Panc1 (cell line): Measurements from ENCODE around the gene TLCD3A. TPM values are rescaled to one million over a fixed set of nuclear protein-coding genes. Genes with fewer than 3 reads are reported as not detected.
"Not testable (repeated sequence)": the region's sequence is repeated elsewhere in the genome, so short reads cannot be mapped to it uniquely, and the experiment has no call there.

Experiments used
- ATAC-seq: fragments of 200-7000 bp; cut with Tn5 transposase; 2 replicates; pipeline ENCODE4 v1.9.1; 2020; ENCODE audit warnings: mild to moderate bottlenecking, moderate library complexity
- BruUV-seq: library from RNA; stranded (reverse); fragments of 400-500 nt; replicated peaks from 2 replicates; lab custom pipeline; 2021; lab: Mats Ljungman, UMichigan
- CTCF ChIA-PET: fragments of 300-600 bp; sonication (Branson Sonifier 250); formaldehyde crosslinking; loops from one replicate; lab custom pipeline; 2022; ENCODE audit warnings: antibody characterized with exemption; lab: Charles Lee
- POLR2A ChIA-PET: fragments of 300-600 bp; sonication (Branson Sonifier 250); formaldehyde crosslinking; loops from one replicate; lab custom pipeline; 2022; ENCODE audit warnings: antibody characterized with exemption; lab: Charles Lee
- DNase-seq: peaks from one replicate; pipeline ENCODE4 v3.0.0-alpha.2; 2010; ENCODE audit warnings: low read depth, low spot score
- H3K27ac ChIP-seq: 2 replicates; pipeline ENCODE4 v1.5.1; 2011; ENCODE audit warnings: mild to moderate bottlenecking, low read length, inconsistent platforms
- H3K27me3 ChIP-seq: fragments of 200-500 bp; sonication (Bioruptor generic); 2 replicates; pipeline ENCODE4 v1.6.0; 2014; ENCODE audit warnings: low read length, inconsistent platforms; ENCODE audit not compliant: control insufficient read depth, insufficient read depth
- H3K36me3 ChIP-seq: fragments of 200-500 bp; sonication (Bioruptor generic); 2 replicates; pipeline ENCODE4 v1.5.1; 2014; ENCODE audit warnings: inconsistent platforms, mild to moderate bottlenecking, low read length, moderate library complexity; ENCODE audit not compliant: control insufficient read depth, insufficient read depth
- H3K4me1 ChIP-seq: 2 replicates; pipeline ENCODE4 v1.5.1; 2011; ENCODE audit warnings: inconsistent platforms, mild to moderate bottlenecking, low read length, moderate library complexity; ENCODE audit not compliant: control insufficient read depth, insufficient read depth
- H3K4me3 ChIP-seq, 2 experiments: 2 replicates each; pipeline ENCODE4 v1.5.1; 2011 to 2012; ENCODE audit warnings: low read depth in 2 of 2, low read length in 2 of 2, mild to moderate bottlenecking in 2 of 2, inconsistent platforms in 1 of 2, moderate library complexity in 1 of 2
- H3K9me3 ChIP-seq: fragments of 200-500 bp; sonication (Bioruptor generic); 2 replicates; pipeline ENCODE4 v1.5.1; 2014; ENCODE audit warnings: low read depth, mild to moderate bottlenecking, inconsistent platforms, low read length, moderate library complexity; ENCODE audit not compliant: control insufficient read depth, insufficient read depth
- POLR2AphosphoS5 ChIP-seq: IDR thresholded peaks from 2 replicates; pipeline ENCODE4 v1.6.1; 2012; ENCODE audit warnings: mild to moderate bottlenecking, low read depth, low read length, moderate library complexity
- SIN3A ChIP-seq: IDR thresholded peaks from 2 replicates; pipeline ENCODE4 v1.6.1; 2012; ENCODE audit warnings: low read depth, mild to moderate bottlenecking, low read length, moderate library complexity, borderline replicate concordance; ENCODE audit not compliant: insufficient read depth
- TCF7L2 ChIP-seq: IDR thresholded peaks from 2 replicates; pipeline ENCODE4 v1.6.1; 2011; ENCODE audit warnings: mild to moderate bottlenecking, low read depth, low read length, inconsistent platforms
- in situ Hi-C: cut with HindIII; loops from 2 replicates; pipeline ENCODE4 v1.10.0; 2016; ENCODE audit warnings: low sequenced_read_pairs, low pct_unique_long_range_greater_than_20kb
- intact Hi-C: fragments of 100-400 bp; cut with micrococcal nuclease; formaldehyde crosslinking; loops from one replicate; pipeline ENCODE4 v1.10.0; 2022; ENCODE audit not compliant: unreplicated experiment
- total RNA-seq: library from RNA; stranded (reverse); gene quantifications from one replicate; pipeline ENCODE4 v1.2.1, GENCODE V29; 2021; ENCODE audit not compliant: unreplicated experiment
- TF ChIP-seq, protein P1 (sequence below): fragments of 450-650 bp; IDR thresholded peaks from 2 replicates; pipeline ENCODE4 v1.5.1; 2017; ENCODE audit warnings: mild to moderate bottlenecking
- TF ChIP-seq, protein P2 (sequence below), 2 experiments: IDR thresholded peaks; 2 replicates each; pipeline ENCODE4 v1.6.1; 2011 to 2012; ENCODE audit warnings: low read depth in 2 of 2, control low read depth in 1 of 2, low read length in 1 of 2, mild to moderate bottlenecking in 1 of 2, moderate library complexity in 1 of 2; ENCODE audit not compliant: insufficient read depth in 1 of 2

The TLCD3A gene
- total RNA-seq, 1 experiment from 2014 or later: 30.4 TPM

DNA sequence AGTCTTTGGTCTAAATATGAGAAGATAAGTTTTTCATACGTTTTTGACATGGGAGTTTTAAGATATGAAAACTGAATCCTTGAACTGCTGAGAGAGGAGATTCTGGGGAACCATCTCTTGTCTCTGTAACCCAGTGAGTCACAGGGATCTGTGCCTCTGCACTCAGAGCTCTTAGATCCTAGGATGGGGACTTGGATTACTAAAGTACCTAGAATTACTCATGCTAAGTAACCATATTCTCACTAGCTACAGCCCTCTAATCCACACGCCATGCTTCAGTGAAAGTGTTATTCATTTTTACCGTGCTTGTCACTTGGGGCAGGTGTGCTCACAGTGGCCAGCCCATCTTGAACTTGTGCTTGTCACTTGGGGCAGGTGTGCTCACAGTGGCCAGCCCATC is 51.7 kb downstream of the TLCD3A start:
- Histone ChIP-seq H3K4me3 (no peak overlapping the region; a peak in 1 of 4 replicates), H3K4me1 (peaks cover 8% of the 10 kb centered on the region; the same call in 1 of the 2 replicates), H3K9me3 (no peaks in the 10 kb centered on the region), H3K27me3 (no peaks in the 10 kb centered on the region), H3K36me3 (peaks cover 2% of the 10 kb centered on the region), H3K27ac (peak overlapping the region; percentile 17; the same call in 1 of the 2 replicates)
- BruUV-seq: no TSS peak
- TF ChIP-seq, protein P1, sequence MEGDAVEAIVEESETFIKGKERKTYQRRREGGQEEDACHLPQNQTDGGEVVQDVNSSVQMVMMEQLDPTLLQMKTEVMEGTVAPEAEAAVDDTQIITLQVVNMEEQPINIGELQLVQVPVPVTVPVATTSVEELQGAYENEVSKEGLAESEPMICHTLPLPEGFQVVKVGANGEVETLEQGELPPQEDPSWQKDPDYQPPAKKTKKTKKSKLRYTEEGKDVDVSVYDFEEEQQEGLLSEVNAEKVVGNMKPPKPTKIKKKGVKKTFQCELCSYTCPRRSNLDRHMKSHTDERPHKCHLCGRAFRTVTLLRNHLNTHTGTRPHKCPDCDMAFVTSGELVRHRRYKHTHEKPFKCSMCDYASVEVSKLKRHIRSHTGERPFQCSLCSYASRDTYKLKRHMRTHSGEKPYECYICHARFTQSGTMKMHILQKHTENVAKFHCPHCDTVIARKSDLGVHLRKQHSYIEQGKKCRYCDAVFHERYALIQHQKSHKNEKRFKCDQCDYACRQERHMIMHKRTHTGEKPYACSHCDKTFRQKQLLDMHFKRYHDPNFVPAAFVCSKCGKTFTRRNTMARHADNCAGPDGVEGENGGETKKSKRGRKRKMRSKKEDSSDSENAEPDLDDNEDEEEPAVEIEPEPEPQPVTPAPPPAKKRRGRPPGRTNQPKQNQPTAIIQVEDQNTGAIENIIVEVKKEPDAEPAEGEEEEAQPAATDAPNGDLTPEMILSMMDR: no peak
- TF ChIP-seq SIN3A (no peak), POLR2AphosphoS5 (no peak), TCF7L2 (no peak)
- TF ChIP-seq, protein P2, sequence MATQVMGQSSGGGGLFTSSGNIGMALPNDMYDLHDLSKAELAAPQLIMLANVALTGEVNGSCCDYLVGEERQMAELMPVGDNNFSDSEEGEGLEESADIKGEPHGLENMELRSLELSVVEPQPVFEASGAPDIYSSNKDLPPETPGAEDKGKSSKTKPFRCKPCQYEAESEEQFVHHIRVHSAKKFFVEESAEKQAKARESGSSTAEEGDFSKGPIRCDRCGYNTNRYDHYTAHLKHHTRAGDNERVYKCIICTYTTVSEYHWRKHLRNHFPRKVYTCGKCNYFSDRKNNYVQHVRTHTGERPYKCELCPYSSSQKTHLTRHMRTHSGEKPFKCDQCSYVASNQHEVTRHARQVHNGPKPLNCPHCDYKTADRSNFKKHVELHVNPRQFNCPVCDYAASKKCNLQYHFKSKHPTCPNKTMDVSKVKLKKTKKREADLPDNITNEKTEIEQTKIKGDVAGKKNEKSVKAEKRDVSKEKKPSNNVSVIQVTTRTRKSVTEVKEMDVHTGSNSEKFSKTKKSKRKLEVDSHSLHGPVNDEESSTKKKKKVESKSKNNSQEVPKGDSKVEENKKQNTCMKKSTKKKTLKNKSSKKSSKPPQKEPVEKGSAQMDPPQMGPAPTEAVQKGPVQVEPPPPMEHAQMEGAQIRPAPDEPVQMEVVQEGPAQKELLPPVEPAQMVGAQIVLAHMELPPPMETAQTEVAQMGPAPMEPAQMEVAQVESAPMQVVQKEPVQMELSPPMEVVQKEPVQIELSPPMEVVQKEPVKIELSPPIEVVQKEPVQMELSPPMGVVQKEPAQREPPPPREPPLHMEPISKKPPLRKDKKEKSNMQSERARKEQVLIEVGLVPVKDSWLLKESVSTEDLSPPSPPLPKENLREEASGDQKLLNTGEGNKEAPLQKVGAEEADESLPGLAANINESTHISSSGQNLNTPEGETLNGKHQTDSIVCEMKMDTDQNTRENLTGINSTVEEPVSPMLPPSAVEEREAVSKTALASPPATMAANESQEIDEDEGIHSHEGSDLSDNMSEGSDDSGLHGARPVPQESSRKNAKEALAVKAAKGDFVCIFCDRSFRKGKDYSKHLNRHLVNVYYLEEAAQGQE (IDR thresholded peaks at IDR 0.05; ENCODE audit: insufficient read depth in 1 of 2, low read depth in 2 of 2, low read length in 1 of 2): no peak
- in situ Hi-C loops (no loop called here), intact Hi-C loops (no loop called here)
- no peak for DNase-seq
- ATAC-seq: no peak
- ChIA-PET CTCF (interaction anchor here (1.0 kb wide), 1 partner anchor 197 kb away, joined by 3 read pairs; no protein-coding TSS in a partner anchor), POLR2A (no interaction called here)

DNA sequence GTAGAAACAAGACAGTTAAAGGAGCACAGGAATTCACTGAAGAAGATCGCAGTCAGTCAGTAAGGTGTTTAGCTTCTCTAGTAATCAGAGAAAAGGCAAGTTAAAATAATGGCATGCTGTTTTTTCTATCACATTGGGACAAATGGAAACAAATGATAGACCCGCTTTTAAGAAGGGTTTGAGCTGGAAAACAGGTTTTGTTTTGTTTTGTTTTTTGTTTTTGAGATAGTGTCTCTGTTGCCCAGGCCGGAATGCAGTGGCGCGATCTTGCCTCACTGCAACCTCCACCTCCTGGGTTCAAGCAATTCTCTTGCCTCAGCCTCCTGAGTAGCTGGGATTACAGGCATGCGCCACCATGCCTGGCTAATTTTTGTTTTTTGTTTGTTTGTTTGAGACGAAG is 53.5 kb downstream of the TLCD3A start:
- H3K9me3 ChIP-seq, DNase-seq, intact Hi-C loops, H3K36me3 ChIP-seq, POLR2A ChIA-PET, H3K27ac ChIP-seq, CTCF ChIA-PET, in situ Hi-C loops, H3K4me3 ChIP-seq, ATAC-seq, H3K27me3 ChIP-seq, H3K4me1 ChIP-seq, BruUV-seq: not testable (repeated sequence)

DNA sequence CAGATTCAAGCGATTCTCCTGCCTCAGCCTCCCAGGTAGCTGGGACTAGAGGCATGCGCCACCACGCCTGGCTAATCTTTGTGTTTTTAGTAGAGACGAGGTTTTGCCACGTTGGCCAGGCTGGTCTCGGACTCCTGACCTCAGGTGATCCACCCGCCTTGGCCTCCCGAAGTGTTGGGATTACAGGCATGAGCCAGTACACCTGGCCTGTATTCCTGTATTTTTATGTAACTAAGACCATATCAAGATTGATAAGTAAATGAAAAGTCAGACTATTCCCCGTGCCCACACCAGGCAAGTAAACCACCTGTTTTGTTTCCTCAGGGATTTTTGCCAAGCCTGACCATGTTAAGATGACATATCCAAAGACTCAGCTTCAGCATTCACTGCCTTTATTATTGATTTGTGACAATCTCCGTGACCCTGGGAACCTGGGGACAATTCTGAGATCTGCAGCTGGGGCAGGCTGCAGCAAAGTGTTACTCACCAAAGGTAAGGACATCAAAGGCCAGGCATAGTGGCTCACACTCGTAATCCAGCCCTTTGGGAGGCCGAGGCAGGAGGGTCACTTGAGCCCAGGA is 55.3 kb downstream of the TLCD3A start:
- H3K4me3 ChIP-seq: no peak overlapping the region
- intact Hi-C loops: no loop called here
- no peak for DNase-seq
- no peak overlapping the region for H3K27ac ChIP-seq
- peaks cover 8% of the 10 kb centered on the region; the same call in 1 of the 2 replicates for H3K4me1 ChIP-seq
- TF ChIP-seq, protein P1: no peak
- TF ChIP-seq POLR2AphosphoS5: no peak
- TF ChIP-seq, protein P2 (IDR thresholded peaks at IDR 0.05; ENCODE audit: insufficient read depth in 1 of 2, low read depth in 2 of 2, low read length in 1 of 2): no peak
- H3K36me3 ChIP-seq: no peaks in the 10 kb centered on the region; the same call in none of the 2 replicates
- BruUV-seq: no TSS peak
- POLR2A ChIA-PET: no interaction called here
- H3K27me3 ChIP-seq: no peaks in the 10 kb centered on the region
- ATAC-seq: no peak
- CTCF ChIA-PET: no interaction called here
- H3K9me3 ChIP-seq: no peaks in the 10 kb centered on the region
- in situ Hi-C loops: no loop called here
